Lower leg skin (tissue), 4 donors: ENCODE data around the gene DGKI. TPM values are rescaled to one million over a fixed set of nuclear protein-coding genes. Genes with fewer than 3 reads are reported as not detected.

ENCODE experiments used
- DNase-seq, 2 donors: peaks; one replicate each; pipeline ENCODE4 v3.0.0-alpha.2; 2019; ENCODE audit warnings: low spot score in 2 of 2
- H3K4me3 ChIP-seq: fragments of 200-600 bp; sonication (generic); 2 replicates; pipeline ENCODE4 v1.5.1; 2017; ENCODE audit warnings: mild to moderate bottlenecking, low read depth; ENCODE audit not compliant: poor library complexity, severe bottlenecking
- POLR2A ChIP-seq, 2 donors: fragments of 450-650 bp; IDR thresholded peaks; one replicate each; pipeline ENCODE4 v1.6.1; 2016 to 2017; ENCODE audit warnings: antibody characterized with exemption in 2 of 2, mild to moderate bottlenecking in 1 of 2, moderate library complexity in 1 of 2
- WGBS, 2 donors: methylation state at CpG; one replicate each; pipeline ENCODE4 v1.1.5; 2018; 5-methylcytosine and 5-hydroxymethylcytosine counted together
- intact Hi-C: fragments of 100-400 bp; cut with DNase I; formaldehyde crosslinking; loops from one replicate; pipeline ENCODE4 v1.15.0; 2023; ENCODE audit warnings: low total_unique reads
- total RNA-seq, 4 donors: library from RNA; depleted of rRNA; stranded (reverse); fragments of >200 nt; gene quantifications; one replicate each; pipeline ENCODE4 v1.1.0, GENCODE V29; 2016
- TF ChIP-seq, protein P1 (sequence below), 3 donors: fragments of 450-650 bp; IDR thresholded peaks; one replicate each; pipeline ENCODE4 v1.5.1; 2016; ENCODE audit warnings: antibody characterized with exemption in 3 of 3, mild to moderate bottlenecking in 3 of 3, moderate library complexity in 2 of 3

The DGKI gene
- total RNA-seq, 4 donors from 2014 or later = 0.34 to 2.1 (median 1.3) TPM

GRCh38 chr7:137657476-137658189 lies 189.1 kb downstream of the DGKI start:
- intact Hi-C loops = loop anchor here (5.0 to 10.0 kb wide), 2 partner anchors 240 to 357 kb away; no protein-coding TSS in a partner anchor
- no peak for DNase-seq
- WGBS, 2 donors = 78 to 81% methylated on average over 4 of the region's 4 CpGs
- TF ChIP-seq POLR2A (IDR thresholded peaks at IDR 0.05) = no peak
- TF ChIP-seq, protein P1, sequence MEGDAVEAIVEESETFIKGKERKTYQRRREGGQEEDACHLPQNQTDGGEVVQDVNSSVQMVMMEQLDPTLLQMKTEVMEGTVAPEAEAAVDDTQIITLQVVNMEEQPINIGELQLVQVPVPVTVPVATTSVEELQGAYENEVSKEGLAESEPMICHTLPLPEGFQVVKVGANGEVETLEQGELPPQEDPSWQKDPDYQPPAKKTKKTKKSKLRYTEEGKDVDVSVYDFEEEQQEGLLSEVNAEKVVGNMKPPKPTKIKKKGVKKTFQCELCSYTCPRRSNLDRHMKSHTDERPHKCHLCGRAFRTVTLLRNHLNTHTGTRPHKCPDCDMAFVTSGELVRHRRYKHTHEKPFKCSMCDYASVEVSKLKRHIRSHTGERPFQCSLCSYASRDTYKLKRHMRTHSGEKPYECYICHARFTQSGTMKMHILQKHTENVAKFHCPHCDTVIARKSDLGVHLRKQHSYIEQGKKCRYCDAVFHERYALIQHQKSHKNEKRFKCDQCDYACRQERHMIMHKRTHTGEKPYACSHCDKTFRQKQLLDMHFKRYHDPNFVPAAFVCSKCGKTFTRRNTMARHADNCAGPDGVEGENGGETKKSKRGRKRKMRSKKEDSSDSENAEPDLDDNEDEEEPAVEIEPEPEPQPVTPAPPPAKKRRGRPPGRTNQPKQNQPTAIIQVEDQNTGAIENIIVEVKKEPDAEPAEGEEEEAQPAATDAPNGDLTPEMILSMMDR (IDR thresholded peaks at IDR 0.05) = no peak
- H3K4me3 ChIP-seq = no peak overlapping the region

- no peak overlapping the region for H3K4me3 ChIP-seq
- intact Hi-C loops = loop anchor here (5.0 to 10.0 kb wide), 2 partner anchors 240 to 358 kb away; no protein-coding TSS in a partner anchor
- no peak for DNase-seq
- 50 to 59% methylated on average over 3 of the region's 3 CpGs for WGBS, 2 donors
- TF ChIP-seq, protein P1 (IDR thresholded peaks at IDR 0.05) = no peak
- TF ChIP-seq POLR2A (IDR thresholded peaks at IDR 0.05) = no peak
These were observed 189.9 kb downstream of the DGKI start for GRCh38 chr7:137656850-137657232.

GRCh38 chr7:137656227-137656849 lies 190.4 kb downstream of the DGKI start:
- intact Hi-C loops = loop anchor here (5.0 to 10.0 kb wide), 2 partner anchors 241 to 358 kb away; no protein-coding TSS in a partner anchor
- no peak overlapping the region for H3K4me3 ChIP-seq
- TF ChIP-seq POLR2A (IDR thresholded peaks at IDR 0.05) = no peak
- TF ChIP-seq, protein P1 (IDR thresholded peaks at IDR 0.05) = peak in 1 of 3 donors; percentile 56
- peak; percentile 73 to 95 for DNase-seq
- 6 to 7% methylated on average over 8 of the region's 8 CpGs for WGBS, 2 donors

GRCh38 chr7:137655804-137656203 lies 191.0 kb downstream of the DGKI start:
- no peak for DNase-seq
- 62 to 69% methylated on average over 6 of the region's 6 CpGs for WGBS, 2 donors
- intact Hi-C loops = loop anchor here (5.0 to 10.0 kb wide), 2 partner anchors 241 to 359 kb away; no protein-coding TSS in a partner anchor

DNA sequence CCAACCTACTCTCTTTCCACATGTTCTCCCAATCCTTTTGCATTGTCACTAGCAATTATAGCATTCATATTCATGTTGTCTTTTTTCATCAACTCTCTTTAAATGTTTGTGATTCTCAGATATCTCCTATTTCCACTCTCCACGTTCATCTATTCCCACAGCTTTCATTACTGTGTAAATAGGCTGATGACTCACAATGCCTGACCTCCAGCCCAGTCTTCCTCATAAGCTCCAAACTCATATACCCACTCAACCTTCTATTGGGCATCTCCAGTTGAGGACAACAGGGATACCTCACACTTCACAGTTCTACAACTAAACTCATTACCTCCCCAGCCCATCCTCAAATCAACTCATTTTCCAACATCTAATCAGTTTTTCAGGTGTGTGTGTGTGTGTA lies 194.1 kb downstream of the DGKI start:
- H3K4me3 ChIP-seq = no peak overlapping the region
- no peak for DNase-seq
- intact Hi-C loops = loop anchor here (10.0 kb wide), 1 partner anchor 362 kb away; no protein-coding TSS in a partner anchor
- 34 to 38% methylated on average over 1 of the region's 1 CpG for WGBS, 2 donors
- TF ChIP-seq, protein P1 (IDR thresholded peaks at IDR 0.05) = no peak
- no peak for TF ChIP-seq POLR2A (IDR thresholded peaks at IDR 0.05)

More at GRCh38 chr7:137655804-137656203, 191.0 kb downstream of the DGKI start:
- TF ChIP-seq, protein P1 (IDR thresholded peaks at IDR 0.05) = no peak
- TF ChIP-seq POLR2A (IDR thresholded peaks at IDR 0.05) = no peak
- no peak overlapping the region for H3K4me3 ChIP-seq
